Effector CD4-positive, alpha-beta T cell (primary cell): Measurements from ENCODE around the gene SLC9C1.

Experiments used
- DNase-seq: peaks from one replicate; pipeline ENCODE4 v3.0.0-alpha.2; 2020

Gene SLC9C1

GRCh38 chr3:112306825-112307224 lies 12.8 kb upstream of the SLC9C1 start:
- DNase-seq = no peak

- no peak for DNase-seq
These were observed 10.6 kb upstream of the SLC9C1 start for GRCh38 chr3:112304611-112305010.

GRCh38 chr3:112303764-112304325 lies 9.8 kb upstream of the SLC9C1 start:
- no peak for DNase-seq

DNA sequence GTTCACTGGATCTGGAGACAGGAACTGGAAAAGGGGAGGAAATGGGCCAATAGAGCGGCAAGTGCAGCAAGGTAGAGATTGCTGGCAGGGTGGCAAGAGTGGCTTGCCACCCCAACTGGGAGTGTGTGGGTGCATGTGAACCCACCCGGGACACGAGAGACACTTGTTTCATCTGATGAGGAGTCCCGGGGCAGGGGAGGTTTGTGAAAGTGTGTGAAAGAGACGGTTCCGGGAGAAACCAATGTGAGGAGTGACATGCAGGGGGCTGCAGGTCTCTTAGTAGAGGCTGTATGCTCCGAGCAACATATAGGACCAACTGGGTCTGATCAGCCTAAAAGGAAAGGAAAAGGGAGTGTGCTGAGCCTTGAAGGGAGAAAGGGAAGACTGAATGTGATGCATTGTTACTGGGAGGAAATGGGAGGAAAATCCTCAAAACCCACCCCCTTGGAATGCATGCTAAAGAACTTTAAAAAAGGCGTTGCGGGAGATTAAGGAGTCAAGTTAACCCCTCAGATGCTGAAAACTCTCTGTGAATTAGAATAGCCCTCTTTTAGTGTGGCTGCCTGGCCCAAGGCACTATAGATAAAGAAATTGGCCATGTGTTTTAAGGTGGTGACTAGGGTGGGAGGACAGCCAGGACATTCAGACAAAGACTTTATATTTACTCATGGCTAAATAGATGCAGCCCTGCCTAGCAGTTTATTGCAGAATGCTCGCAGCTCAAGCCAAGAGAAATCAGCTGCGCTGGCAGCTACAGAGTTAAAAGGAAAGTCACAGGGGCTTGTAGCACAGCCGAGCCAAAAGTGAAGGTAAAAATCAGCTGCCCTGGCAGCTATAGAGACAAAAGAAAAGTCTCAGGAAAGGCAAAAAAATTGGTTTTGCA lies 9.1 kb upstream of the SLC9C1 start:
- DNase-seq = no peak

GRCh38 chr3:112302150-112302830 lies 8.3 kb upstream of the SLC9C1 start:
- no peak for DNase-seq

DNA sequence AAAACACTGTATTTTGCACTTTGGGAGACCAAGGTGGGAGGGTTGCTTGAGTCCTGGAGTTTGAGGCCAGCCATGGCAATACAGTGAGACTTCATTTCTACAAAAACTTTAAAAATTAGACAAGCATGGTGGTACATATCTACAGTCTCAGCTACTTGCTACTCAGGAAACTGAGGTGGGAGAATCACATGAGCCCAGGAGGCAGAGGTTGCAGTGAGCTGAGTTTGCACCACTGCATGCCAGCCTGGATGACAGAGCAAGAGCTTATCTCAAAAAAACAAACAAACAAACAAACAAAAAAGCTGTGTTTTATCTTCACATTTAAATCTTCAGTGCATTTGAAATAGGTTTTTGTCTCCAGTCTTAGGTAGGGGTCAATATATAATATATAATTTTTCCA lies 4.8 kb upstream of the SLC9C1 start:
- no peak for DNase-seq

- DNase-seq = no peak
These were observed 3.7 kb upstream of the SLC9C1 start for GRCh38 chr3:112297714-112298113.

- DNase-seq = no peak
These were observed 5.0 kb downstream of the SLC9C1 start for GRCh38 chr3:112289011-112289410.

GRCh38 chr3:112280266-112280665 lies 13.8 kb downstream of the SLC9C1 start:
- DNase-seq = no peak

DNA sequence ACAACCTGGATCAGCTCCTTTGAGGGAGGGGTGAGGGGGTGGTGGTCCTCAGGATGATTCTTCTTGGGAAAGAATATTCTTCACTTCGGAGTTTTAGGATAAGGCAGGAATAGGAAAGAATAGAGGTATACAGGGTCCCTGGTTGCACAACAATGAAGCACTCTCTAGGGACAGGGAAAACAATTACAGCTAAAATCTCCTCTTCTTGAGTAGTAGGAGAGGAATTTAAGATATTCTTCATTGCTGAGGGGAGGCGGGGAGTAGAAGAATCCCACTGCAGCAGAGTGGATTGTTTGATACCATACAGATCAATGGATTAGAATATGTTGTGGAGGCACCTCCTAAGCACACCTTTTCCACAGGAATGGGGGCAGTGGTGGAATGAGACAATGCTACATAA lies 20.5 kb downstream of the SLC9C1 start:
- no peak for DNase-seq

DNA sequence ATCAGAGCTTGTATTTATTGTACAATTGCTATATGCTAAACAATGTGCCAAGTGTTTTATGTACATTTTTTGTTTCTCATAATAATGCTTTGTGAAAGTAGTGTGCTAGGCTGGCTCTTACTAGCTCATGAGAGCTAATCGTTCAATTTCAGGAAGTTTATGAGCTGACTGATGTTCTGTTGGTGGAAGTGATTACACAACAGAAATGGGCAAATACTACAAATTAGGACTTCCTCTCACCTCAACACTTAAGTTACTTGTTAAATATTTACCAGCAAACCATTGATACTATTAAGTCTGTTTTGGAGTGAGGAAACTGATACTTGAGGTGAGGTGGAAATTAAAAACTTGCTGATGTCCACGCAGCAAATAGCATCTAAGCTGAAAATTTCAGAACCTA lies 32.3 kb downstream of the SLC9C1 start:
- DNase-seq = no peak

DNA sequence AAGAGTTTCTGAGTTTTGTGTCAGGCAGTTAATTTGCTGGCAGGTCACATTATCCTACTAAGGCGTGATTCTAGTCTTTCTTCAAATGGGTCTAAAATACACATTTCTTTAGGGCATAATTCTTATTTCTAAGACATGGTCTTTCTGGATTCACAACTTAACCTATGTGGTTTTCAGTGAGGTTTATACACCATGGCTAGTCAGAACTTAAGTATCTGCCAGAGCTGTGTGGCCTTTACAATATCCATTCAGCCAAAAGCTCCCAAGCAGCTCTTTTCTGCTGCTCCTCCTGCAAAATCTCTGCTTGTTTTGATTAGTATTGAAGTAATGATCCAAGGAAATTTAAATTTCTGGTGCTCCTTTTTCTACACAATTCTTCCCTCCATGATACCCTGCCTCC lies 33.5 kb downstream of the SLC9C1 start:
- no peak for DNase-seq

GRCh38 chr3:112253301-112253971 lies 40.6 kb downstream of the SLC9C1 start:
- DNase-seq = no peak

- no peak for DNase-seq
These were observed 46.1 kb downstream of the SLC9C1 start for GRCh38 chr3:112247900-112248299.

DNA sequence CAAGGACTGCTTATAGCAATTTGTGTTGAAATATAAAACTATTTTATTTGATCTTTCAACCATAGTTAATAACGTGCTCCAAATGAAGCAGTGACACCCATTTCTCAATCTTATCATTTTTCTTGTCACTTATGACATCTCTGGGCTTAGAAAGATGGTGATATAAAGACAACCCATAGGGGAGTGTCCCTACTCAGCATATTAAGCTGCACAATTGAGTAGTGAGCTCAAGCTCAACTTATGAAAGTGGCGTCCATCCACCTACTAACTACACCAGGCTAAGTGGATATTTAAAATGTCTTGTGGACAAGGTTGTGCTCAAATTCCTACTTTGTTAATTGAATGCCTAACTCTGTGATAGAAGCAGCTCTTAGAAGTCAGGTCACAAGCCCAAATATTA lies 46.7 kb downstream of the SLC9C1 start:
- DNase-seq = no peak

- DNase-seq = no peak
These were observed 60.9 kb downstream of the SLC9C1 start for GRCh38 chr3:112233083-112233482.

DNA sequence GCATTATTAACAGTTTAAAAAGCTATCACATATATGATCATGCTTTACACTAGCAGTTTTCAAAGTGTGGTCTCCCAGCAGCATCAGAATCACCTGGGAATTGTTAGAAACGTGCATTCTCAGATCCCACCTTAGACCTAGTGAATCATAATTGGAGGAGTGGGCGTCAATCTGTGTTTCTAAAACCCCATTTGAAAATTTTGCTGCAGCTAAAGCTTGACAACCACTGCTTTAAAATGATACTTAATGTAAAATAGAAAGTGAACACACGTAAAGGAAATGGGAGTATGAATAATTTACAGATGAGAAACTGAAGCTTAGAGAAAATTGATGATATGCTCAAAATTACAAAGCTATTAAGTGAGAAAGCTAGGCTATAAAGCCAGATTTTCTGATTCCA lies 62.3 kb downstream of the SLC9C1 start:
- no peak for DNase-seq

- no peak for DNase-seq
These were observed 64.0 kb downstream of the SLC9C1 start for GRCh38 chr3:112230033-112230432.

DNA sequence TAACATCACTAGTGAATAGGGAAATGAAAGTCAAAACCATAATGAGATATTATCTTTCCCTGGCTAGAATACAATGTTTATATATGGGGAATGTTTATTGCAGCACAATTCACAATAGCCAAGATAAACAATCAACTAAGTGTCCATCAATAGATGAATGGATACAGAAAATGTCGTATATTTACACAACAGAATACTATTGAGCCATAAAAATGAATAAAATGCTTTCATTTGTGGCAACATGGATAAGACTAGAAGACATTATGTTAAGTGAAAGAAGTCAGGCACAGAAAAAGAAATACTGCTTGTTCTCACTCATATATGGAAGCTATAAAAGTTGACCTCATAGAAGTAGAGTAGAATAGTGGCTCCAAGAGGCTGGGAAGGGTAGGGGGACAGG lies 65.2 kb downstream of the SLC9C1 start:
- DNase-seq = no peak

DNA sequence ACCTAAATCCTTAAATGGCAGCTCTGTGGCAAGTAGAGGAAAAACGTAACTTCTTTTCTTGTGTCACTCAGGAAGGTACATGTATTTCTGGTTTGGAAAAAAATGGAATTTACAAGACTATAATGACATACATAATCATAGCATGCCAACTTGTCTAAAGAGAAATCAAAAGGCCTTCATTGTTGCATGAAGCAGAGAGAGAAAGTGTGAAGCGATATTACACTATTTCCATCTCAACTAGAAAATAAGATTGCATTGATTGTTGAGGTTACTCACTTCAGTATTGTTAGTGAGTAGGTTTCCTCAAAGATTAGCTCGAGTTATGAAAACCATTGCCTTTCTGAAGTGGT lies 93.7 kb downstream of the SLC9C1 start:
- no peak for DNase-seq

- no peak for DNase-seq
These were observed 94.2 kb downstream of the SLC9C1 start for GRCh38 chr3:112199622-112200316.

GRCh38 chr3:112197131-112197530 lies 96.9 kb downstream of the SLC9C1 start:
- no peak for DNase-seq

- no peak for DNase-seq
These were observed 106.7 kb downstream of the SLC9C1 start for GRCh38 chr3:112187300-112187699.
